ENCODE data around the gene KCNK7. TPM values are rescaled to one million over a fixed set of nuclear protein-coding genes. Genes with fewer than 3 reads are reported as not detected.
A peak's percentile ranks its signal among the peaks of the same experiment; 100 is the strongest.

The KCNK7 gene
- total RNA-seq, 2 donors from 2014 or later = 0.34 to 0.39 TPM

- H3K27ac Mint-ChIP-seq = no peak overlapping the region
- H3K4me1 Mint-ChIP-seq (ENCODE audit: low read depth) = peaks cover 12% of the 10 kb centered on the region
- H3K9me3 Mint-ChIP-seq = no peaks in the 10 kb centered on the region
- H3K4me3 Mint-ChIP-seq = no peak overlapping the region
- peaks cover 0 to 6% of the 10 kb centered on the region in 2 donors for H3K36me3 Mint-ChIP-seq (ENCODE audit: insufficient read depth in 2 of 2)
- no peaks in the 10 kb centered on the region for H3K27me3 Mint-ChIP-seq (ENCODE audit: low read depth)
- DNase-seq = no peak
- ATAC-seq (replicated peaks in 1 of 2) = no peak
Measured at GRCh38 chr11:65599216-65599954, 3.8 kb upstream of the KCNK7 start.

DNA sequence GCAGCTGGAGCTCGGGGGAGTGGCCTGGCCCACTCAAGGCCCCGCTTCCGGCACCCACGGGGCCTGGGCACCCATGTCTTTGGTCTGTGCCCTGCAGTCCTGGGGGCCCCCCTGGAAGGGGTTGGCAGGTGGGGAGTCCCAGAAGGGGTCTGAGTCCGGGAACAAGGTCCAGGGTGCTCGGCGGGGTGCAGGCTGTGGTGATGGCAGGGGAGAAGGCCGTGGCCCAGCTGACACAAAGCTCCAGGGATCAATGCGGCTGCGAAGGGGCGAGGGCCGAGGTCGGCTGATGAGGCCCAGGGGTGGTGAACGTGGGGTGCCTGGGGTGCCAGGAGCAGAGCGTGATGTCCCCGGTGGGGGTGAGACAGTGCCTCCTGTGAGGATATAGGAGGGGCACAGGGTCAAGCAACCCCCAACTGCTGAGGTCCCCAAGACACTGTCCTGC is 2.7 kb upstream of the KCNK7 start:
- Mint-ChIP-seq H3K4me1 (ENCODE audit: low read depth) (peaks cover 12% of the 10 kb centered on the region), H3K4me3 (no peak overlapping the region), H3K9me3 (no peaks in the 10 kb centered on the region), H3K27ac (no peak overlapping the region), H3K27me3 (ENCODE audit: low read depth) (no peaks in the 10 kb centered on the region), H3K36me3 (ENCODE audit: insufficient read depth in 2 of 2) (peaks cover 0 to 3% of the 10 kb centered on the region in 2 donors)
- ATAC-seq (replicated peaks in 1 of 2) = no peak
- DNase-seq = no peak

DNA sequence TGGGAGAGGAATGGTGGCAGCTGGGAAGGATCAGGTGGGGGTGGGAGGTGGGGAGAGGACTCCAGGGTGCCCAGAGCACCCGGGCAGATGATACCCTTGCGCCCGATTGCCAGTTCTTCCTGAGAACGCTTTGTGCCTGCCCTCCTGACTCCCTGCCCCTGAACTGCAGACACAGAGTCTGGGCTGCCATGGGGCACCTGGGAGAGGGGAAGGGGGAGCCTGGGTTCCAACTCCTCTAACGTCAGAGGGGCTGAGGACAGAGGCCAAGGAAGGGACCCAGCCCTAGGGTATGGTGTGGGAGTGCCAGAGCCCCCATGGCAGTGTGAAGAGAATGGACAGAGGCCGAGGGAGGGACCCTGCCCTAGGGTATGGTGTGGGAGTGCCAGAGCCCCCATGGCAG is 920 bp upstream of the KCNK7 start:
- no peaks in the 10 kb centered on the region for H3K9me3 Mint-ChIP-seq
- H3K27ac Mint-ChIP-seq = no peak overlapping the region
- ATAC-seq (replicated peaks in 1 of 2) (no peak), DNase-seq (no peak)
- H3K36me3 Mint-ChIP-seq (ENCODE audit: insufficient read depth in 2 of 2) = peaks cover 0 to 3% of the 10 kb centered on the region in 2 donors
- no peak overlapping the region for H3K4me3 Mint-ChIP-seq
- H3K4me1 Mint-ChIP-seq (ENCODE audit: low read depth) = peaks cover 12% of the 10 kb centered on the region
- no peaks in the 10 kb centered on the region for H3K27me3 Mint-ChIP-seq (ENCODE audit: low read depth)

- H3K4me3 Mint-ChIP-seq = no peak overlapping the region
- no peak overlapping the region for H3K27ac Mint-ChIP-seq
- peaks cover 0 to 7% of the 10 kb centered on the region in 2 donors for H3K36me3 Mint-ChIP-seq (ENCODE audit: insufficient read depth in 2 of 2)
- ATAC-seq (replicated peaks in 1 of 2) (peak; percentile 3 to 5), DNase-seq (no peak)
- no peaks in the 10 kb centered on the region for H3K27me3 Mint-ChIP-seq (ENCODE audit: low read depth)
- H3K9me3 Mint-ChIP-seq = no peaks in the 10 kb centered on the region
- peaks cover 12% of the 10 kb centered on the region for H3K4me1 Mint-ChIP-seq (ENCODE audit: low read depth)
Measured at GRCh38 chr11:65595131-65595530, 469 bp downstream of the KCNK7 start.

DNA sequence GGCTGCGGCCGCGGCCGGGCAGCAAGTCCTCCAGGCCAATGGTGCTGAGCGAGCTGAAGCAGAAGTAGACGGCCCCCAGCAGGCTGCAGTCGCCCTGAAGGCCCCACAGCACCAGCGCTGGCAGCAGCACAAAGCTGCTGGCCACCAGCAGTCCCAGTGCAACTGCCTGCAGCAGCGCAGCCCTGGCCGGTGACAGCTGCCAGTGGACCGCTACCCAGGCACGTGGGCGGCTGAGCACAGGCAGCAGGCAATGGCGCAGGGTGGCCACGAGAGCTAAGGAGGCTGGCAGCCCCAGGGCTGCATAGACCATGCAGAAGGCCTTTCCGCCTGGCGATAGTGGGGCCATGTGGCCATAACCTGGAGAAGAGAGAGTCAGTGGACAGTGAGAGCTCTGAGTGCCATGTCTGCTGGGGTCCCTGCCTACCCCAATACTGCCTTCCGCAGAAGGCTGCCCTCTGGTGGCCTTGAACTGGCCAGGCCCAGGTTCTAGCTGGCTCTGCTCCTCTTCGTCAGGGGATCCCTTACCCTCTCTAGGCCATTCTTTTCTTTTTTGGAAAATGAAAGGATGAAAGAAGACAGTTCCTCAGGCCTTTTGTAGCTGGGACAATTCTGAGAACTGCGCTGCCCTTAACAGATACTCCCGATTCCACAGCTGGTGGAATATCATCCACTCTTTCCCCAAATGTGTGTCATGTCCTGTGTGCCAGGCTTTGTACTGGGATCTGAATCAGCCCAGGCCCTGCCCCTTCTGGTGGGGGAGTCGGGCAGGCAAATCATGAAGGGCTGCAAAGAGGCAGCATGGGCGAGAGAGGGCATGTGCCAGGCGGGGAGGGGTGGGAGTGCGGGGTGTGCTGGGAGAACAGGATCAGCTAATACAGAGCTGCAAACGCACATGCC is 1.8 kb downstream of the KCNK7 start:
- Mint-ChIP-seq H3K9me3 (no peaks in the 10 kb centered on the region), H3K27me3 (ENCODE audit: low read depth) (no peaks in the 10 kb centered on the region), H3K36me3 (ENCODE audit: insufficient read depth in 2 of 2) (peaks cover 0 to 4% of the 10 kb centered on the region in 2 donors), H3K27ac (no peak overlapping the region), H3K4me3 (no peak overlapping the region), H3K4me1 (ENCODE audit: low read depth) (peaks cover 23% of the 10 kb centered on the region)
- DNase-seq (peak; percentile 44 to 64), ATAC-seq (replicated peaks in 1 of 2) (peak; percentile 30 to 38)

- Mint-ChIP-seq H3K4me1 (ENCODE audit: low read depth) (peaks cover 31% of the 10 kb centered on the region), H3K4me3 (no peak overlapping the region), H3K36me3 (ENCODE audit: insufficient read depth in 2 of 2) (peaks cover 0 to 7% of the 10 kb centered on the region in 2 donors), H3K27me3 (ENCODE audit: low read depth) (no peaks in the 10 kb centered on the region), H3K9me3 (no peaks in the 10 kb centered on the region), H3K27ac (no peak overlapping the region)
- no peak for ATAC-seq (replicated peaks in 1 of 2)
- no peak for DNase-seq
Measured at GRCh38 chr11:65592858-65593517, 2.6 kb downstream of the KCNK7 start.

DNA sequence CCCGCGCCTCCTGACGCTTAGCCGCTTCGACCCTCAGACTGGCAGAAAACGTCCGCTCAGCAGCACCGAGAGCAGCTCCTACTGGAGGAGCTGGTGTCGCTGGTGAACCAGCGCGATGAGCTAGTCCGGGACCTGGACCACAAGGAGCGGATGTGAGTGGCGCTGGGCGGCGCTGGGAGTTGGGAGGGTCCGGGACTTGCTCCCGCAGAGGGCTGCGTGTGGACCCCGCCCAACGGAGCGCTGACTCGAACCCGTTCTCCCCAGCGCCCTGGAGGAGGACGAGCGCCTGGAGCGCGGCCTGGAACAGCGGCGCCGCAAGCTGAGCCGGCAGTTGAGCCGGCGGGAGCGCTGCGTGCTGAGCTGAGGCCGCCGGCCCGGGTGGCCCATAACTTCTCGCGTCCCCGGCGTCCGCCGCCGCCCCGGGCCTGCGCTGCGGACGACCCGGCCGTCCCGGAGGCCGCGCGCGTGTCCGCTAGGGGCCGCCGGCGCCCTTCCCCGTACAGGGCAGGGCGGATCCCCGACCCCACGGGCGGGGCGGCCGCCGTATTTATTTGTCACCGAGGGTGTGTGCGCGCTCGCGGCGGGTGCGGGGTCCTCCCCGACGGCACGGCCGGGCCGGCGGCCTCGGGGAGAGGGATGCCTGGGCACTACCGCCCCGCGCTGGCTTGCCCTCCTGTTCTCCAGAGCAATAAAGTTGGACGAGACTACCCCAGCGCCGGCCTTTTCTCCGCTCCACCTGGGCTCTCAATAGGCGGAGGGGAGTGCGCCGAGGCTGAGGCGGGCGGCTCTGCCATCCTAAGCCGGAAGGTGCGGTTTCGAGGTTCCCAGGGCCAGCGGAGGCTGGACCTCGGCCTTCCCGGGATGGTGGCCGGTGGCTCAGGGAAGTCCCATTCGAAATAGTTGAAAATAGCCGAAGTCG is 3.4 kb downstream of the KCNK7 start:
- Mint-ChIP-seq H3K9me3 (no peaks in the 10 kb centered on the region), H3K27me3 (ENCODE audit: low read depth) (no peaks in the 10 kb centered on the region), H3K4me3 (no peak overlapping the region), H3K36me3 (ENCODE audit: insufficient read depth in 2 of 2) (peaks cover 0 to 7% of the 10 kb centered on the region in 2 donors), H3K4me1 (ENCODE audit: low read depth) (peaks cover 39% of the 10 kb centered on the region), H3K27ac (no peak overlapping the region)
- no peak for ATAC-seq (replicated peaks in 1 of 2)
- DNase-seq = no peak

DNA sequence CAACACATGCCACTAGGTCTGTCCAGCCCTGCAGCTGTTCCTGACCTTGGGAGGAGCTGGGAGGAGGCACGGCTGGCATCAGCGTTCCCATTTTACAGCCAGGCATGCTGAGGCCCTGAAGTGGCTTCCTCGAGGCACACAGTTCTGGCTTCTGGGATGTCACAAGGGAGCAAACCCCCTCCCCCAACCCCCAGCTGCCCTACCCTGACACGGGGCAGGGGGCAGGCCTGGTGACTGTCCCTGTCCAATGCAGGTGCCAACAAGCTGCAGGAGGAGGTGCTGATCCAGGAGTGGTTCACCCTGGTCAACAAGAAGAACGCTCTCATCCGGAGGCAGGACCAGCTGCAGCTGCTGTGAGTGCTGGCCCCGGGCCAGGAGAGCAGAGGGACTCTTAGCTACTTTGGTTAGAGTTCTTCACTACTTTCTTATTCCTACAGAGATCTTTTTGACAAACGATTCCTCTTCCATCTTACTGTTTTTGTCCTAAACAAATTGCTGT is 5.3 kb downstream of the KCNK7 start:
- DNase-seq = no peak
- Mint-ChIP-seq H3K9me3 (no peaks in the 10 kb centered on the region), H3K27ac (no peak overlapping the region), H3K36me3 (ENCODE audit: insufficient read depth in 2 of 2) (peaks cover 0 to 12% of the 10 kb centered on the region in 2 donors), H3K4me3 (peak overlapping the region in 1 of 2 donors; percentile 23), H3K4me1 (ENCODE audit: low read depth) (peaks cover 47% of the 10 kb centered on the region), H3K27me3 (ENCODE audit: low read depth) (no peaks in the 10 kb centered on the region)
- ATAC-seq (replicated peaks in 1 of 2) = no peak

DNA sequence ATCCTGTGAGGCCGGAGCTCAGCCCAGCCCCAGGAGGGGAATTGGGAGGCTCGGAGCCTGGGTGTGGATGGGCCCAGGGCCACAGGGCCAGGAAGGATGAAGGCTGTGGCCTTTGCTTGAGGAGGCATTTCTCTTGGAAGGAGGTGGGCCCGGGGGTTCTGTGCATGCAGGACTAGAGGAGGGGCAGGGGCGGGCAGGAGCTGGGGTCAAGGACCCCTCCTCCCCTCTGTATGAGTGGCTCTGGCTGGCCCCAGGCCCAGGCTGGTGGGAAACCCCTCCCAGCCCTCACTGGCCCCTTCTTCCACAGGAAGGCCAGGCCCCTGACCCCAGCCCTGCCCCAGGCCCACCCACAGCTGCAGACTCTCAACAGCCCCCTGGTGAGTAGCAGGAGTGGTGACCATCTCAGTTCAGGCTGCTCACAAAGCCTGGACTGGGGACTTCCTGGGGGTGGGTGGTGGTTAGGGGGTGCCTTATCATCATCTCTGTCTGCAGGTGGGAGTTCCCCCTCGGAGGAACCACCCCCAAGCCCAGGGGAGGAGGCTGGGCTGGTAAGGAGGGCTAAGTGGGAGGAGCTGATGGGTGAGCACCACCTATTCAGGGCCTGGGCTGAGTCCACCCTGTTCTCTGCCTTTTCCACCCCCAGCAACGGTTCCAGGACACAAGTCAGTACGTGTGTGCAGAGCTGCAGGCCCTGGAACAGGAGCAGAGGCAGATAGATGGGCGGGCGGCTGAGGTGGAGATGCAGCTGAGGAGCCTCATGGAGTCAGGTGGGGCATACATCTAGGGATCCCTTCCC is 6.0 kb downstream of the KCNK7 start:
- Mint-ChIP-seq H3K4me3 (peak overlapping the region; percentile 85 to 87), H3K27me3 (ENCODE audit: low read depth) (no peaks in the 10 kb centered on the region), H3K36me3 (ENCODE audit: insufficient read depth in 2 of 2) (peaks cover 0 to 12% of the 10 kb centered on the region in 2 donors), H3K9me3 (no peaks in the 10 kb centered on the region), H3K27ac (peak overlapping the region; percentile 46), H3K4me1 (ENCODE audit: low read depth) (peaks cover 41% of the 10 kb centered on the region)
- DNase-seq (peak; percentile 69 to 78), ATAC-seq (replicated peaks in 1 of 2) (peak; percentile 54 to 55)

GRCh38 chr11:65588199-65589054 is 7.2 kb downstream of the KCNK7 start:
- Mint-ChIP-seq H3K27me3 (ENCODE audit: low read depth) (no peaks in the 10 kb centered on the region), H3K9me3 (no peaks in the 10 kb centered on the region), H3K27ac (peak overlapping the region; percentile 28), H3K4me3 (peak overlapping the region; percentile 85 to 87), H3K4me1 (ENCODE audit: low read depth) (peaks cover 41% of the 10 kb centered on the region), H3K36me3 (ENCODE audit: insufficient read depth in 2 of 2) (peaks cover 3 to 12% of the 10 kb centered on the region in 2 donors)
- ATAC-seq (replicated peaks in 1 of 2) (peak; percentile 88), DNase-seq (peak; percentile 86 to 90)

DNA sequence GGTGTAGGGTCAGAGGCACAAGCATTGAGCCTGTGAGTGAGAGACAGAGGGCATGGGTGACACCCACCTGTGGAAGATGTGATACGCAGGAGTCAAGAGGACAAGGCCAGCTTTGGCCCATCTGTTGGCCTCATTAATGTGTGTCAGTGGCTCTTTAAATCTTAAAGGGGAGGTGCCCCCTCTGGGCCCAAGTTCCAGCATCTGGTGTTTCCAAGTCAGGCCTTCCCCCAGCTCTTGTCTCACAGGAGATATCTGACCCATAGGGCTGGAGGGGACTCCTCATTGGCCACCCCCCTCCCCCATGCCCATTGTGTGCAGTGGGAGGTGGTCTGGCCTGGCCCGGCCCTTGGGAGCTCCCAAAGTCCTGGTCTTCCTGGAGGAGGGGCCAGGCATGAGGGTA is 8.9 kb downstream of the KCNK7 start:
- no peak for DNase-seq
- Mint-ChIP-seq H3K4me3 (peak overlapping the region; percentile 27 to 42), H3K27ac (peak overlapping the region; percentile 62), H3K27me3 (ENCODE audit: low read depth) (no peaks in the 10 kb centered on the region), H3K36me3 (ENCODE audit: insufficient read depth in 2 of 2) (peaks cover 3 to 16% of the 10 kb centered on the region in 2 donors), H3K9me3 (no peaks in the 10 kb centered on the region), H3K4me1 (ENCODE audit: low read depth) (peaks cover 41% of the 10 kb centered on the region)
- no peak for ATAC-seq (replicated peaks in 1 of 2)

Measured in activated T-cell treated with anti-CD3 and anti-CD28 coated beads, Interleukin-2, amount 50 U/mL, for 72 hours (primary cell).